ENCODE measurements around the gene HECW1.

DNA sequence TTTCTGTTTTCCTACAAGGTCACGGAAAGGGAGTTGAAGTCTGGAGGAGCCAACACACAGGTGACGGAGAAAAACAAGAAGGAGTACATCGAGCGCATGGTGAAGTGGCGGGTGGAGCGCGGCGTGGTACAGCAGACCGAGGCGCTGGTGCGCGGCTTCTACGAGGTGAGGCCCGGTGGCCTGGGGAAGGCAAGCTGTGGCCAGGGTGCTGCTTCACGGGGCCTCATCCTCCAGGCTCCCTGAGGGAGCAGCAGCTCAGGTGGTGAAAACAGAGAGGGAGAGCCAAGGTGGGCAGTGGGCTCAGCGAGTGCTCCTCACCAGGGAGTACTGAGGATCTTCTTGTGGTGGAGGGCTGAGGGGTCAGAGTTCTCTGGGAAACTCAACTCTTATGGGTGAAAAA lies 438.0 kb downstream of the HECW1 start:
- TF ChIP-seq, protein P1, sequence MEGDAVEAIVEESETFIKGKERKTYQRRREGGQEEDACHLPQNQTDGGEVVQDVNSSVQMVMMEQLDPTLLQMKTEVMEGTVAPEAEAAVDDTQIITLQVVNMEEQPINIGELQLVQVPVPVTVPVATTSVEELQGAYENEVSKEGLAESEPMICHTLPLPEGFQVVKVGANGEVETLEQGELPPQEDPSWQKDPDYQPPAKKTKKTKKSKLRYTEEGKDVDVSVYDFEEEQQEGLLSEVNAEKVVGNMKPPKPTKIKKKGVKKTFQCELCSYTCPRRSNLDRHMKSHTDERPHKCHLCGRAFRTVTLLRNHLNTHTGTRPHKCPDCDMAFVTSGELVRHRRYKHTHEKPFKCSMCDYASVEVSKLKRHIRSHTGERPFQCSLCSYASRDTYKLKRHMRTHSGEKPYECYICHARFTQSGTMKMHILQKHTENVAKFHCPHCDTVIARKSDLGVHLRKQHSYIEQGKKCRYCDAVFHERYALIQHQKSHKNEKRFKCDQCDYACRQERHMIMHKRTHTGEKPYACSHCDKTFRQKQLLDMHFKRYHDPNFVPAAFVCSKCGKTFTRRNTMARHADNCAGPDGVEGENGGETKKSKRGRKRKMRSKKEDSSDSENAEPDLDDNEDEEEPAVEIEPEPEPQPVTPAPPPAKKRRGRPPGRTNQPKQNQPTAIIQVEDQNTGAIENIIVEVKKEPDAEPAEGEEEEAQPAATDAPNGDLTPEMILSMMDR (IDR thresholded peaks at IDR 0.05 in 4 of 5, conservative IDR thresholded peaks at IDR 0.05 in 1 of 5) = no peak
- TF ChIP-seq POLR2A (IDR thresholded peaks at IDR 0.05) = no peak
